GM20000 (cell line): ENCODE results near the gene REC114.
"Not testable (repeated sequence)": the region's sequence is repeated elsewhere in the genome, so short reads cannot be mapped to it uniquely, and the experiment has no call there.

Experiments used
- DNase-seq: peaks from one replicate; pipeline ENCODE4 v3.0.0; 2012; ENCODE audit warnings: low spot score
- TF ChIP-seq, protein P1 (sequence below): IDR thresholded peaks from 2 replicates; pipeline ENCODE4 v1.5.1; 2012; ENCODE audit warnings: mild to moderate bottlenecking, control low read depth; ENCODE audit errors: extremely low read depth, missing control alignments

The REC114 gene

DNA sequence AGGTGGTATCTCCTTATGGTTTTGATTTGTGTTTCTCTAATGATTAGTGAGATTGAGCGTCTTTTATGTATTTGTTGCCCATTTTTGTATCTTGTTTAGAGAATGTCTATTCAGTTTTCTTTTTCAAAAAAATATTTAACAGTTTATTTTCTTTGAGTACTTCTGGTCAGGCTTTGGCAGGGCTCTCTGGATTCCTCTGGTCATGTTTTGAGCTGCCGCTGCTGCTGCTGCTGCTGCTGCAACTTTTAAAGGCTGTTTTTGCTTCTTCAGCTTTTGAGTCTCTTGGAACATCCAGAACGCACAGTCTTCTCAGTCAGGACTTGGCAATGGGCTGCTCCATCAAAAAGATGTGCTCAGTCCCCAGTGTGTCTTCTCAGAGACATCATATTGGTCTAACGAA lies 40.1 kb downstream of the REC114 start:
- TF ChIP-seq, protein P1, sequence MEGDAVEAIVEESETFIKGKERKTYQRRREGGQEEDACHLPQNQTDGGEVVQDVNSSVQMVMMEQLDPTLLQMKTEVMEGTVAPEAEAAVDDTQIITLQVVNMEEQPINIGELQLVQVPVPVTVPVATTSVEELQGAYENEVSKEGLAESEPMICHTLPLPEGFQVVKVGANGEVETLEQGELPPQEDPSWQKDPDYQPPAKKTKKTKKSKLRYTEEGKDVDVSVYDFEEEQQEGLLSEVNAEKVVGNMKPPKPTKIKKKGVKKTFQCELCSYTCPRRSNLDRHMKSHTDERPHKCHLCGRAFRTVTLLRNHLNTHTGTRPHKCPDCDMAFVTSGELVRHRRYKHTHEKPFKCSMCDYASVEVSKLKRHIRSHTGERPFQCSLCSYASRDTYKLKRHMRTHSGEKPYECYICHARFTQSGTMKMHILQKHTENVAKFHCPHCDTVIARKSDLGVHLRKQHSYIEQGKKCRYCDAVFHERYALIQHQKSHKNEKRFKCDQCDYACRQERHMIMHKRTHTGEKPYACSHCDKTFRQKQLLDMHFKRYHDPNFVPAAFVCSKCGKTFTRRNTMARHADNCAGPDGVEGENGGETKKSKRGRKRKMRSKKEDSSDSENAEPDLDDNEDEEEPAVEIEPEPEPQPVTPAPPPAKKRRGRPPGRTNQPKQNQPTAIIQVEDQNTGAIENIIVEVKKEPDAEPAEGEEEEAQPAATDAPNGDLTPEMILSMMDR = no peak
- no peak for DNase-seq

DNA sequence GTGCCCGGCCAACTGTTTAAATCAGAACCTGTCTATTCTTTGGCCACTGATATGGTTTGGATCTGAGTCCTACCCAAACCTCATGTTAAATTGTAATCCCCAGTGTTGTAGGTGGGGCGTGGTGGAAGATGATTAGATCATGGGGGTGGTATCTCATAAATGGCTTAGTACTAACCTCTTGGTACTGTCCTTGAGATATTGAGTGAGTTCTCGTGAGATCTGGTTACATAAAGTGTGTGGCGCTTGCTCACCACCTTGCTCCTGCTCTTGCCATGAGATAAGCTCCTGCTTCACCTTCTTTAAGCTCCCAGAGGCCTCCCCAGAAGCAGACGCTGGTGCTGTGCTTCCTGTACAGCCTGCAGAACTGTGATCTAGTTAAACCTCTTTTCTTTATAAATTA lies 42.4 kb downstream of the REC114 start:
- TF ChIP-seq, protein P1 = no peak
- no peak for DNase-seq

DNA sequence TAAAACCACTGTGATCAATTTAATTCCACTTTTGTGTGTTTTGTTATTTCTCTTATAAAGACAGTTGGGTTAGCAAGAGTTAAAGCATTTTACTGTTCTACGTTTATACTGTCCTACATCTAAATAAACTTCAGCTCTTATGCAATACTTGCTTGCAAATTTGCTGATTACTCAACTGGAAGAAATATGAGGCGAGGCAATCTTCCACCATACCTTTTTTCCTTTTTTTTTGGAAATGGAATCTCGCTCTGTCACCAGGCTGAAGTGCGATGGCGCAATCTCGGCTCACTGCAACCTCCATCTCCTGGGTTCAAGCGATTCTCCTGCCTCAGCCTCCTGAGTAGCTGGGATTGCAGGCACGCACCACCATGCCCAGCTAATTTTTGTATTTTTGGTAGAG lies 42.9 kb downstream of the REC114 start:
- not testable (repeated sequence) for DNase-seq

DNA sequence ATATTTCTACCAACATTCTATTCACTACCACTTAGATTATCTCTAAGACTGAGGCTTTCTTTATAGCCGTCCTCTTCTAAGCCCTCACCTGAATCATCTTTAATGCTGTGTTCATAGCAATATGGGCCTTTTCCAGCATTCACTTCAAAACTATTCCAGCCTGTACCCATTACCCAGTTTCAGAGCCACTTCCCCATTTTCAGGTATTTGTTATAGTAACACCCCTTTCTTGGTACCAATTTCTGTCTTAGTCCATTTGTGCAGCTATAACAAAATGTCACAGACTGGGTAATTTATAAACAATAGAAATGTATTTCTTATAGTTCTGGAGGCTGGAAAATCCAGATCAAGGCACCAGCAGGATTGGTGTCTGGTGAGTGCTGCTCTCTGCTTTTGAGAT lies 45.7 kb downstream of the REC114 start:
- no peak for DNase-seq
- TF ChIP-seq, protein P1 = no peak

DNA sequence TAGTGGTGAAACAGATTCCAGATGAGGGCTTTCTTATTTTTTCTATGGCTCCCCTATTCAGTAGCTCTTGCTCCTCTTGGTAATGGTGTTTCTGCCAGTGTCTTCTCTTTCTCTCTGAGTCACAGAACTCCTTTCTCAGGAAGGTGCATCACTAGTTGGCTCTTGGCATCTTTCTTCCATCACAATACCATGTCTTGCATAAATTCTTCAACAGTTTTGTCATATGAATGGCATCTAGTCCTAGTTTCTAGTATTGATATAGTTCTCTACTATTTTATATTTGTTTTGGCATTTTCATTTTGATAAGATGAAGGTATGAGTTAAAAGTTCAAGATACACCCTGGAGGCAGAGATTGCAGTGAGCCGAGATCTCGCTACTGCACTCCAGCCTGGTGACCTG lies 51.0 kb downstream of the REC114 start:
- DNase-seq = no peak
- TF ChIP-seq, protein P1 = no peak

DNA sequence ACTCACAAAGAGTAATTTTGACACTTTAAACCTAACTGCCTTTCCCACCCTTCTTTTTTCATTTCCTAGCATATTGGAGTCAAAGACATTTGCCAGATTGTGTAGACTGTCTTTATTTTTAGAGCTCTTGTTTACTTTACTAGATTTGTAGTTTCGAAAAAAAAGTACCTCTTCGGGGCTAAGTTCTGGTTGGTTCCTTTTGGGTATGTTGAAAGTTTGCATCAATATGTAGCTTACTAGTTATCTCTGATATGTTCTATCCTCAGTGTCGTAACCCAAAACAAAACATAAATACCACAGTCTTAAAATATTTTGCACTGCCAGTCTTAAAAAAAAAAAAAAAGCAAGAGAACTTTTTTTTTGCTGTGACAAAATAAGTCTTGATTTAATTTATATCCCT lies 52.2 kb downstream of the REC114 start:
- no peak for DNase-seq
- TF ChIP-seq, protein P1 = no peak

DNA sequence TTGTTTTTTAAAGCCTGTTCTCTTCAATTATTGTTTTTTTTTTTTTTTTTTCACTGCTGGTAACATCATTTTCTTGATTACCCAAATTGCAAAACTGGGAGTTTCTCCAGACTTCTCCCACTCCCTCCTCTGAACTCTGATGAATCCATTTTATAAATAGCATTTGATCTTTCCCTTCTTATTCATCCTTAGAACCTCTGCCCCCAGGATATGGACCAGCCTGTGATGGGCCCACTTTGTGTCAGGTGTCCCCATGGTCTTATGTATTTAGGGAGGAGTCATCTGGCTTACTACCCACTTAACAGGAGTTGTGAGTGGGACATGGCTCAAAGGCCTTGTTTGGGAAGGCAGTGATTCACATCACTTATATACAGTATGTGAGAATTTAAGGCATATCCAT lies 57.7 kb downstream of the REC114 start:
- TF ChIP-seq, protein P1 = no peak
- no peak for DNase-seq

DNA sequence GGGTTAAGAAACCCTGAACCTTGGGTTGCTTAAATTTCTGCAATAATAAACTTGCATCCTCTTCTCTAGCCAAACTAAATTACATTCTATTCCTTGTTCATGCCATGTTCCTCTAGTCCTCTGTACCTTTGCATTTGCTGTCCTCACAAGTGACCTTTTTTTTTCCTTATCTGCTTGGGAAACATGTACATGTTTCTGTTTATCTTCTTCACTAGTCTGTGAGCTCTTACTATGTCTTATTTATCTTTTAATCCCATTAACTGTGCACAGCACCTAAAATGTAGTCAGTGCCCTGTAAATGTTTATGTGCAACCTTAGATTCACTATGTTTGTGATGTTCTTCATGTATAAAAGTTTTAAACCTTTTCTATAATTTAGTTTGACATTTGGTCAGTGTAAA lies 61.9 kb downstream of the REC114 start:
- DNase-seq = no peak
- TF ChIP-seq, protein P1 = no peak
